ENCODE results near the gene AMBP.

Gene AMBP

DNA sequence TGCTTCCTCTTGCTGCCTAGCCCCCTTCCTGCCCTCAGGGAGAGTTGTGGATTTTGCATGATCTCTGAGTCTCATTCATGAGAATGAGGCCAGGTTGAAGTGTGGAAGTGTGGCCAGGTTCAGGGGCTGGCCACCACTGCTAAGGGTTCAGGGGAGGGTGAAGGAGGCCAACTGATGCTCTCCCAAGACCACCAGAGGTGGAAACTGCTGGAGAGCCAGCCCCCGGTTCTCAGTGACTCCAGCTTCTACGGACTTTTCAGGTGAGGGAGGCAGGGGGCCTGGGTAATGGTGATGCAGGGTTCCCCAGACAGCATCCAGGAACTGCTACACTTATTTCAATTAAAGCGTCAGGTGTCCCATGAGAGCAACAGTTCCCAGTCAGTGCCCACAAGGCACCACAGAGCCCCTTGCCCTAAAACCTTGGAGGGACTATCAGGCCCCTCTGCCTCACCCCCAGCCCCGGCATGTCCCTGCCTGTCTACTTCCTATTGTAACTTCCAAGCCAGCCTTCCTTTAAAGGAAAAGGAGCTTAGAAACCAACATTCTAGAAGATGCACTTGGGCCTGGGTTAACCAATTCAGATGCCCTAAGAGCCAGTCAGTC lies 50.1 kb downstream of the AMBP start:
- no peak overlapping the region for H3K27ac ChIP-seq
- TF ChIP-seq ZFX (IDR thresholded peaks at IDR 0.05; ENCODE audit: borderline replicate concordance): no peak
- TF ChIP-seq, protein P1, sequence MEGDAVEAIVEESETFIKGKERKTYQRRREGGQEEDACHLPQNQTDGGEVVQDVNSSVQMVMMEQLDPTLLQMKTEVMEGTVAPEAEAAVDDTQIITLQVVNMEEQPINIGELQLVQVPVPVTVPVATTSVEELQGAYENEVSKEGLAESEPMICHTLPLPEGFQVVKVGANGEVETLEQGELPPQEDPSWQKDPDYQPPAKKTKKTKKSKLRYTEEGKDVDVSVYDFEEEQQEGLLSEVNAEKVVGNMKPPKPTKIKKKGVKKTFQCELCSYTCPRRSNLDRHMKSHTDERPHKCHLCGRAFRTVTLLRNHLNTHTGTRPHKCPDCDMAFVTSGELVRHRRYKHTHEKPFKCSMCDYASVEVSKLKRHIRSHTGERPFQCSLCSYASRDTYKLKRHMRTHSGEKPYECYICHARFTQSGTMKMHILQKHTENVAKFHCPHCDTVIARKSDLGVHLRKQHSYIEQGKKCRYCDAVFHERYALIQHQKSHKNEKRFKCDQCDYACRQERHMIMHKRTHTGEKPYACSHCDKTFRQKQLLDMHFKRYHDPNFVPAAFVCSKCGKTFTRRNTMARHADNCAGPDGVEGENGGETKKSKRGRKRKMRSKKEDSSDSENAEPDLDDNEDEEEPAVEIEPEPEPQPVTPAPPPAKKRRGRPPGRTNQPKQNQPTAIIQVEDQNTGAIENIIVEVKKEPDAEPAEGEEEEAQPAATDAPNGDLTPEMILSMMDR (IDR thresholded peaks at IDR 0.05): no peak

DNA sequence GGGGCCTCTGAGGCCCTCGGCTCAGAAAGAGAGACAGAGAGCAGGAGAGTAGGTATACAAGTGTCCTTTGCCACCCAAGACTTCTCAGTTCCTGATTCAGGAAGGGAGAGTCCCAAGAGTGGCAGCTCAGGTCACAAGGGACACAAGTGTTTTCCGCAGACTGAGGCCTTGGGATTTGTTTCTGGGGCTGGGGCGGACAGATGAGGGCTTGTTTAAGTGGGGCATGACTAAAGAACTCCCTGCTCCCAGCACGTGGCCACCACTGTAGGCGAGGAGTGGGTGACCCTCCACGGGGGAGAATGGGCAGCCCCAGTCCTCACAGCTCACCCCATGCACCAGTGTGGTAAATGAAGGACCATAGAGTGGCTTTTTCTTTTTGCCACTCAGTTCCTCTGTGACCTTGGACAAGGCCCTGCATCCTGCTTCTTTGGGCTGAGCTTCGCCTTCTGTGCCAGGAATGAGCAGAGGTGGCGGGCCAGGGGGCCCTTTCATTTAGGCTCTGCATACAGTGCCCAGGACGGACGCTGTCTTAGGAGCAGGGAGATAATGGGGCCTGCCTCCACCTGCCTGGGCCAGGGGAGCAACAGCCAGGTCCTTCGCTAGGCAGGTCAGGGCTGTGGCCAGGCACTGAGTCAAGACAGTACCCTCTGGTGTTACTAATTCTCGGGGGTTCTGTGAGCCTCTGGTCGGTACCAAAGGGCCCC lies 50.8 kb downstream of the AMBP start:
- H3K27ac ChIP-seq: no peak overlapping the region

DNA sequence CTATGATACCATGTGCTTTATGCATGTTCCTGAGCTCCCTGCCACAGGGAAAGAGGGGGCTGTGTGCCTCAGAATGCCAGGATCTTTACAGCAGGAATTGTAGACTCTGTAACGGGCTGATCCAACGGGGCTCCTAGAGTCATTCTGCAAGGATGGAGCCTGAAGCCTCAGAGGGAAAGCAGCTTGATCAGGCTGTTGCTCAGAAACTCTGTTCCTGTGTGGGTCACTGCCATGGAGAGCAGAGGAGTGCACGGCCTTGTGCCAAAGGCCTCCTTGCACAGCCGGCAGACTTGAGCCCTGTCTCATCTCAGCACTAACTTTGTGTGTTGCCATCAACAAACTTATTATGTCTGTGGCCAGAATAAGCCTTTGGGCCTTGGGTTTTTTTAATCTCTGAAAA lies 51.8 kb downstream of the AMBP start:
- TF ChIP-seq, protein P1 (IDR thresholded peaks at IDR 0.05): no peak
- no peak for TF ChIP-seq ZFX (IDR thresholded peaks at IDR 0.05; ENCODE audit: borderline replicate concordance)
- H3K27ac ChIP-seq: no peak overlapping the region

More for the DNA sequence above, 50.8 kb downstream of the AMBP start:
- TF ChIP-seq, protein P1 (IDR thresholded peaks at IDR 0.05): no peak
- no peak for TF ChIP-seq ZFX (IDR thresholded peaks at IDR 0.05; ENCODE audit: borderline replicate concordance)

DNA sequence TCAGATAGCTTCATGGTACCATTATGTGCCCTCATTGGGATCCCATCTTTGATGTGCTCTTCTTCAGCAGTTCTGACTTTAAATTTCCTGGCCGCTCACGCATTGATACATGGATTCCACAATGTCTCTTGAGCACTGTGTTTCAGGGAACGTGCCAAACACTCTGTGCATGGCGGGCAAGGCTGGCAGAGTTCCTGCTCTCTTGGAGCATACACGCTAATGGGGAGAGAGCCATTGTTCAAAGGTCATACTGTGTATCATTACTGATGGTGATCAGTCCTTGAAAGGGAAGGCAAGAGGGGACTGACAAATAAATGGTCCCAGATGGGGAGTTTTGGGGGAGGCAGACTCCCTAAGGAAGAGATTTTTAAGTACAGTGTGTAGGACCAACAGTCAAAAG lies 52.3 kb downstream of the AMBP start:
- no peak for TF ChIP-seq ZFX (IDR thresholded peaks at IDR 0.05; ENCODE audit: borderline replicate concordance)
- TF ChIP-seq, protein P1 (IDR thresholded peaks at IDR 0.05): no peak
- no peak overlapping the region for H3K27ac ChIP-seq

DNA sequence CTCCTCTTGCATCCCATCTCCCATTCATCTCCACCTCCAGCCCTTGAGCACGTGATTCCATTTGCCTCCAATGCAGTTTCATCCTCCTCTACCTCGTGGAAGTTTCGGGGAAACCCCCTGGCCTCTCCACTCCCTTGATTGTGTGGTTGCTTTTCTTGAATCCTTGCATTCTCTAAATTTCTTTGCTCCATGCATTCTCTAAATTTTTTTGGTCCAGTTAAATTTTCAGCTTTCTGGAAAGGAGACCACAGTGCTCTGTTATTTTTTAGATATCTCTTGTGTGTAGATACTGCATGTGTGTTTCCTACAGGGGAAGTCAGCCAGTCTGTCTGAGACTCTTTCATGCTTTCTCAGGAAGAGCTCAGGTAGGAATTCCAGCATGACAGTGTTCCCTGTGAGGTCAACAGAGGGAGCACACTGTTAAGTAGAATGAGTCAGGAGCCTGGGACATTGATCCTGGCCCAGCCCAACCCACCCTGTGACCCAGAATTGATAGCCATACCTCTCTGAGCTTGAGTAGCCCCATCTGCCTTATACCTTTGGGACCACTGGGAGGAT lies 52.8 kb downstream of the AMBP start:
- TF ChIP-seq, protein P1 (IDR thresholded peaks at IDR 0.05): no peak
- no peak for TF ChIP-seq ZFX (IDR thresholded peaks at IDR 0.05; ENCODE audit: borderline replicate concordance)
- H3K27ac ChIP-seq: no peak overlapping the region

DNA sequence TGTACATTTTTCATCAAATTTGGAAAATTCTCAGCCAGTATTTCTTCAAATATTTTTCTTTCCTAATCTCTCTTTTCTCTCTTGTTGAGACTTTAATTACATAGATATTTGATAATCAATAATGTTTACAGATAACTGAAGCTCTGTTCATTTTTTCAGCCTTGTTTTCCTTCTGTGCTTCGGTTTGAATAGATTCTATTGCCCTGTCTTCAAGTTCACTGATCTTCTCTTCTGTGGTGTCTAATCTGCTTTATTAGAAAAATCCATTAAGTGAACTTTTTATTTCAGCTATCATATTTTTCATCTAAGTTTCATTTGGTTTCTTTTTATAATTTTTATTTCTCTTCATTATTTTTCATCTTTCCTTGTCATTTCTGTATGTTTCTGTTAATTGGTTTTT lies 54.1 kb downstream of the AMBP start:
- no peak overlapping the region for H3K27ac ChIP-seq
- TF ChIP-seq ZFX (IDR thresholded peaks at IDR 0.05; ENCODE audit: borderline replicate concordance): no peak
- TF ChIP-seq, protein P1 (IDR thresholded peaks at IDR 0.05): no peak

DNA sequence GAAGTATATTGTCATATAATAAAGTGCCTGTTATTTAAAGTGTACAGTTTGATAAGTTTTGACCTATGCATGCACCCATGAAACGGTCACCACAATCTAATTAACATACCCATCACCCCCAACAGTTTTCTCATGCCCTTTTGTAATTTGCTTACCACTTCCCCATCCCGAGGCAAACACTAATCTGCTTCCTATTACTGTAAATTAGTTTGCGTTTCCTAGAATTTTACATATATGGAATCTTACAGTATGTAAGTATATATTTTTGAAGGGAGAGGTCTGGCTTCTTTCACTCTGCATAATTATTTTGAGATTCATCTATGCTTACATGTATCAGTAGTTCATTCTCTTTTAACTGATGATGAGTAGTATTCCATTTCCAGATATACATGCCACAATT lies 56.5 kb downstream of the AMBP start:
- H3K27ac ChIP-seq: no peak overlapping the region
- TF ChIP-seq, protein P1 (IDR thresholded peaks at IDR 0.05): no peak
- TF ChIP-seq ZFX (IDR thresholded peaks at IDR 0.05; ENCODE audit: borderline replicate concordance): no peak

Data from 22Rv1 (cell line).